NOMO-1 (cell line): ENCODE measurements around the gene RAB9B.
"Not testable (repeated sequence)": the region's sequence is repeated elsewhere in the genome, so short reads cannot be mapped to it uniquely, and the experiment has no call there.

Experiments used
- DNase-seq, 2 experiments: peaks; one replicate each; lab custom pipeline; 2025; ENCODE audit not compliant: unreplicated experiment in 2 of 2; lab: John Stamatoyannopoulos, UW

RAB9B gene

DNA sequence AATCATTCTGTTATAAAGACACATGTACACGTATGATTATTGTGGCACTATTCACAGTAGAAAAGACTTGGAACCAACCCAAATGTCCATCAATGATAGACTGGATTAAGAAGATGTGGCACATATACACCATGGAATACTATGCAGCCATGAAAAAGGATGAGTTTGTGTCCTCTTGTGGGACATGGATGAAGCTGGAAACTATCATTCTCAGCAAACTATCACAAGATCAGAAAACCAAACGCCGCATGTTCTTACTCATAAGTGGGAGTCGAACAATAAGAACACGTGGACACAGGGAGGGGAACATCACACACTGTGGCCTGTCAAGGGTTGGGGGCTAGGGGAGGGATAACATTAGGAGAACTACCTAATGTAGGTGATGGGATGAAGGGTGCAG lies 15.0 kb downstream of the RAB9B start:
- not testable (repeated sequence) for DNase-seq

DNA sequence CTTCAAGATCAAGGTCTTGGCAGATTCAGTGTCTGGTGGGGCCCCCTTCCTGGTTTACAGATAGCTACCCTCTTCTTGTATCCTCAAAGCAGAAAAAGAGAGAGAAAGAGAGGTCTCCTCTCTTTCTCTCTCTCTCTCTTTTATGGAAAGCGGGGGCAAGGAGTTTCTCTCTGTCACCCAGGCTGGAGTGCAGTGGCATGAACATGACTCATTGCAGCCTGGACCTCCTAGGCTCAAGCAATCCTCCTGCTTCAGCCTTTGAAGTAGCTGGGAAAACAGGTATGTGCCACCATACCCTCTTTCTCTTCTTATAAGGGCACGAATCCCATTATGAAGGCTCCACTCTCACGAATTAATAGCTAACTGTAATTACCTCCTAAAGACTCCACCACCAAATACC lies 20.2 kb downstream of the RAB9B start:
- no peak for DNase-seq

DNA sequence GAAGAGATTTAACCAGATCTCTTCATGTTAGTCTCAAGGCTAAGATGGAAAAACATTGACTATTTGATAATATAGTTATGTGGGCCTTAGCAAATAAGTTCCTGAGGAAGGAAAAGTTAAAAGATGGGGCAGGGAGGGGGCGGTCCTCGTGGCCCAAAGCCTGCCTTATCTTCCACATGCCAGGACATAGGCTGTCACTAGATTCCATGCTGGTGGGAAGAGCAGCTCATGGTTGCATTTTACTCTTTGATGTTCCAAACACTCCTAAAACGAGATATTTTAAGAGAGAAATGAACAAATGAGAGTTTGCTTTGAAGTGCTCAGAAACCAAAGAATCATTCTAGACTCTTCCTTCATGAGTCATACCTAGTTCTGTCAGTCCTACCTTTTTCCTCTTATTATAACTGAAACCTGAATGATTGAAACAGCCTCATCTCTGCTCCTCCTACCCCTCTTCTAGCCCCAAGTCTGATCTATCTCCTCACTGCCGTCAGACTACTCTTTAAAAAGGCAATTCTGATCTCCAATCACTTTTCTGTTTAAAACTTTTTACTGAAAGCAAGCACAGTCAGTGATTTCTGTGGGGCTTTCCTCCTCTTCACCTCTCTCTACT lies 25.1 kb downstream of the RAB9B start:
- DNase-seq, result no peak

DNA sequence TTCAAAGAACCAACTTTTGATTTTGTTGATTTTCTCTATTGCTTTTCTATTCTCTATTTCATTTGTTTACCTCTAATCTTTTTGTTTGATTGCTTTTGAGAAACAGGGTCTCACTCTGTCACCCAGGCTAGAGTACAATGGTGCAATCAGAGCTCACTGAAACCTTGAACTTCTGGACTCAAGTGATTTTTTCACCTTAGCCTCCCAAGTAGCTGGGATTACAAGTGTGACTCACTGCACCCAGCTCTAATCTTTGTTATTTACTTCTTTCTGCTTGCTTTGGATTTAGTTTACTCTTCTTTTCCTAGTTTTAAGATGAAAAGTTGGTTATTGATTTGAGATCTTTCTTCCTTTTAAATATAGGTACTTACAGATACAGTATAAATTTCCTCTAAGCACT lies 26.2 kb downstream of the RAB9B start:
- no peak for DNase-seq

DNA sequence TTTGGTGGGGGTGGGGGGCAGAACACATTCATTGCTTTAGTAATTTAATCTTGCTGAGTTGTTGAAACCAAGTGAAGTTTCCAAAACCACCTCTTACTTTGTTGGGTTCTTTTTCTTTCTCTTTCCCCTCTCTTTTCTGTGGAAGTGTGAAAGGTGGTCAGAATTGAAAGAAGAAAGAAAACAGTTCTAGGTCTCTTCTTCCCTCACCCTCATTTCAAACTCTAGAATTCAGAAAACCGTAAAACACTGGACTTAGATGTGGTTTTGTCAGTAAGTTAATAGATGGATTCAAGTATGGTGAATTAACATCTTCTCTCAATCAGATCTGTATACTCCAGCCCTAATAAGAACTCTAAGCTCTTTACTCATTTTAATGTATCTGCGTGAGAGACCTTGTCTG lies 31.7 kb downstream of the RAB9B start:
- no peak for DNase-seq

DNA sequence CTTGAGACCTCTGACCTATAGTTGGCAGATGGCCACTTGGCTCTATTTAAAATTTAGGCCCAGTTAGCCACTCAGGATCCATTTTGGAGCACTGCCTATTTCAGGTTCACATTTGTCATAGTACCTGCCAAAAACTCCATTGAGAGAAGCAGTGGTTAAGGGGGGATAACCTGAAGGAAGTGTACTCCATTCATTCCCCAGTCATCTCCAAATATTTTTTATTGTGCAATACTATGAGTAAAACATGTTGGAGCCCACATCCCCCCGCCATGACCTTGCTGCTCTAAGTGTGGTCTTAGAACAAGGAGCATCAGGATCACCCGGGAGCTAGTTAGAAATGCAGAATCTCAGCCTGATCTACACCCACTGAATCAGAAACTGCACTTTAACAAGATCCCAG lies 34.4 kb downstream of the RAB9B start:
- DNase-seq, result no peak

DNA sequence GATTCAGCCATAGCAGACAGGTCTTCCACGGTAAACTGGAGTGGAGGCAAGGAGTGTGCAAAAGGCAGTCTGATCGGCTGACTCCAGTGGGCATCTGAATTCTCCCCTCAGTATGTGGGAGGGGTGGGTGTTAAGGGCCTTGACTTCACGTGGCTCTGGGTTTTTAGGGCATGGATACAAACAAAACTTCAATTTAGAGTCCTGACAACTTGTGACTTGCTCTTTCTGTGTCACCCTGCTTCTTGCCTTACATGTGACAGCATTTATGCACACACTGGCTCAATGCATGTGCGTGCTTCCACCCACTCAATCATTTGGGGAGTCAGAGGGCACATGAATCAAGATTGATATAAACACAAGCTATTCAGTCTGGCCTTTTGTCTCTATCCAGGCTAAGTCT lies 37.9 kb downstream of the RAB9B start:
- no peak for DNase-seq

DNA sequence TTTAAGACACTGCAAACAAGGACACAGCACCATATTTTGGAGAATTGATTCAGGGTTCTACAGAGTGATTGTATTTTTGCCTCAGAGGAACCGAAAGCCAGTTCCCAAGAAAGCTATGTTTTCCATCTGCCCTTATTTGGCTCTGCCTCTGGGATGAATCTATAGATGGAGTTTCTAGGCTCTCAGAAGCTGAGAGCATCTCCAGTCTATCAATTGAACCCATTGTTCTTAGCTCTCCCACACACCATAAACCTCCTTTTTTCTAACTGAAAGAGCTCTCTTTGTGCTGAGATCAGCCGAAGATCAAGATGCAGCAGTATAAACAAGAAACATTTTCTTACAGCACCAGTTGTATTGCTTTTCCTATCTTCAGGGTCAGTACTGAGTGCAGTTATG lies 38.5 kb downstream of the RAB9B start:
- no peak for DNase-seq

DNA sequence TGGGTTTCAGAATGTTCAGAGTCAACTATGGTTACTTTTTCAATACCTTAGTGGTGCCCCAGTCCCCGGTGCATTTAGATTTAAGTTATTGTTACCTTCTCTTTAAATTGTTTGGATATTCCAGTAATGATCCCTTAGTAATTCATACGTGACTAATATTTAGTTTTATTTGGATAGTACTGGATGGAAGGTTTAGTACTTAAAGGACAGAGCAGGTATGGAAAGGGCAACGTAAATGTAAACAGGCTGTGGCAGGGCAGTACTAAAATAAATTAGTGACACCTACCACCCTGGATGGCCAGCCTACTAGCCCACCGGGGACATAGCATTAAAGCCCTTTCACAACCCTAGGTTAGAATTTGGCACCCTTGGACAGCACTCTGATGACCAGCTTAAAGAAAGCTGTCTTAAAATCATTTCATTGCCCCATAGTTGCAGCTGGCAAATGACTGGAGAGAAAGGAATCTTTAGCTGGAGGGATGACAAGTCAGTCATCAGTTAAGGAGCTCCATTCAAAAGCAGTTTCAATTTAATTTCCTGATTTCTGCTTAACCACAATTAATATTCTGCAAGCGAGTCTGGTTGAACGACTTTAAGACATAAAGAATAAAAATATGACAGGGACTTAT lies 39.0 kb downstream of the RAB9B start:
- DNase-seq, result no peak

DNA sequence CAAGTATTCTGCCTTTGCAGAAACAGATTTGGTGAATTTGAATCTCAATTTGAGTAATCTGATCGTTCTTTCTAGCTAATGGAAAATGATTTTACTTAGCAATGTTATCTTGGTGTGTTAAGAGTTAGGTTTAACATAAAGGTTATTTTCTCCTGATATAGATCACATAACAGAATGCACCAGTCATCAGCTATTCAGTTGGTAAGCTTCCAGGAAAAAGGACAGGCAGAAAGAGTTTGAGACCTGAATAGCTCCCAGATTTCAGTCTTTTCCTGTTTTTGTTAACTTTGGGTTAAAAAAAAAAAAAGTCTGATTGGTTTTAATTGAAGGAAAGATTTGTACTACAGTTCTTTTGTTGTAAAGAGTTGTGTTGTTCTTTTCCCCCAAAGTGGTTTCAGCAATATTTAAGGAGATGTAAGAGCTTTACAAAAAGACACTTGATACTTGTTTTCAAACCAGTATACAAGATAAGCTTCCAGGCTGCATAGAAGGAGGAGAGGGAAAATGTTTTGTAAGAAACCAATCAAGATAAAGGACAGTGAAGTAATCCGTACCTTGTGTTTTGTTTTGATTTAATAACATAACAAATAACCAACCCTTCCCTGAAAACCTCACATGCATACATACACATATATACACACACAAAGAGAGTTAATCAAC lies 40.1 kb downstream of the RAB9B start:
- DNase-seq, result no peak

DNA sequence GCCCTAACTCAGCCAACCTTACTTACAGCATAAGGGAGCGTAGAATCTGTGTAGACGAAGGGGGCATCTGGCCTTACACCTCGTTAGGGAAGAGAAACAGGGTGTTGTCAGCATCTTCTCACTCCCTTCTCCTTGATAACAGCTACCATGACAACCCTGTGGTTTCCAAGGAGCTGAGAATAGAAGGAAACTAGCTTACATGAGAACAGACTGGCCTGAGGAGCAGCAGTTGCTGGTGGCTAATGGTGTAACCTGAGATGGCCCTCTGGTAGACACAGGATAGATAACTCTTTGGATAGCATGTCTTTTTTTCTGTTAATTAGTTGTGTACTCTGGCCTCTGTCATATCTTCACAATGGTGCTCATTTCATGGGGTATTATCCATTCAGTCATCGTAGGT lies 40.8 kb downstream of the RAB9B start:
- no peak for DNase-seq

DNA sequence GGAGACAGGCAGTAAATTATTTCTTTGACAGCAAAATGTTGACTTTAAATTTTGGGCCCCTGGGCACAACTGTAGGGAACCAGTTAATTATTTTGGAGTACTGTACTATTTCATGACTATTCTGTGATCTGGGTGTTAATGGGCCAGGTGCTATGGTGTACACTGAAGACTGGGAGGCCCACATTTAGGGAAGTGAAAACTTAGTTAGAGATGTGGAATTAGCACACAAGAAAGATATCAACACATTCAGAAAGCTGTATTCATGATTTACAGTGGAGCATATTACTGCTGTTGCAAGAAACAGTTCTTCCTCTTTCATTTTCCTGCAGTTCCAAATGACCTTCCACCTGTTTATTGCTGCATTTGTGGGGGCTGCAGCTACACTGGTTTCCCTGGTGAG lies 43.1 kb downstream of the RAB9B start:
- DNase-seq, result peak; percentile 69 to 85

DNA sequence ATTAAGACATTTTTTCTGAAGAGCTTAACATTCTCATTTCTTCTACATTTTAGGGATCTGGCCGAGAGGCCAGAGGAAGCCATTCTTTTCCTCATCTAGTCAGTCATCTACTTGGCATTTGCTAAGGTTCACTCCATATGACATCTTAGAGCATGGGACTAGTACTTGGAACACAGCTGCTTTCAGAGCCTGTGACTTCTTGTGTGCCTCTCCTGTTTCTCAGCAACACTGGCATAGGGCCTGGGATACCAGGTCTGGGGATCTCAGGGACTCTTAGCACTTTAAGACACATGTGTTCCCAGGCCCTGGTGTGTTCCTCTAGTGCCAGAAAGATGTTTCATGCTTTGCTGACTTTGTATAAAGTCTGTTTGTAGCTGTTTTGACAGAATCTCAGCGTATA lies 48.1 kb downstream of the RAB9B start:
- no peak for DNase-seq

DNA sequence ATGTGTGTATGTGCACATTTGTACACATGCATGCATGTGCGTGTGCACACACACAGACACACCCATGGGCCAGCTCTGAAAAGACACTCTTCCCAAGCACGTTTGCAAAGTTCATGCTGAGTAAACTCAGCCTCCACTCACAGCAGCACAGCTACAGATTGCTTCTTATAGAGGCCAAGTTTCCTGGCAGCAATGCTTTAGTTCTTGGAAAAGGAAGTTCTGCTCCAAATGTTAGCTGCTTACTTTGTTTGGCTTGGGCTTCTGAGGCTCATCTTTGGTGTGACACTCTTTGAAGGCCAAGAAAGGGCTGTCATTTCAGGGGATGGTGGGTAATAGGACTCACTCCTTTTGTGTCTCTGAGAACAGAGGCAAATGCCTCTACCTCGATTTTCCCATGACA lies 48.9 kb downstream of the RAB9B start:
- DNase-seq, result no peak

DNA sequence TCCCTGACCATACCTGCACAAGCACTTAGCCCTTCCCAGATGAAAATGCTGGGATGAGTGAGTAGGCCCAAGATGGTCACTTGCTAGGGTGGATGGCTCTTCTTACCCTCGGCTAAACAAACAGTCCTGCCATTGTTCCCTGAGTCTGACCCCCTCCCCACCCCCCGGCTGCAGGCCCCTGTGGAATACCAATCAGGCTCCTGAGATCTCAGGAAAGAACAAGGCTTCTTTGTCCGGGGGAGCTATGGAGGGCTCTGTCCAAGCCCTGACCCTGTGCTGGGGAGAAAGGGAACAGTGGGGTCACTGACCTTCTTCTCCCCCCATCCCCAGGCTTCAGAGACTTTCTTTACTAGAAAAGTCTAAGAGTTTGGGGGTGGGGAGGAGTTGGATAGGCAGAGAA lies 49.4 kb downstream of the RAB9B start:
- DNase-seq, result no peak

DNA sequence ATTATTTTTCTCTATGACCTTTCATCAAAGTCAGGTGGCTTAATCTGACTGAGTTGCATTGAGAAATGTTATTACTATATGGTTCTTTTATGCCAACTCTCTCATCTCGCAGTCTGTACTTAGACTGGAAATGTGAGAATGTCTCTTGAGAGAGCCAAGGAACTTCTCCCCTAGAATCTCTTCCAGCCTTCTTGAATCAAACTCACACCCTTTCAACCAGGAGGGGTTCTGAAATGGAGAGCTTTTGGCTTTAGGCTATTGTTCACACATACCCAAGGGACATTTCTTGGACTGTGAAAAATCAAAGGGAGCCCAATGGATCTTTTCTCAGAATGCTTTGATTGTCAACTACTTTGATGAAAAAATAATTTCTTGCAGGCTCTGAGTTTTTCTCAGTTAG lies 50.4 kb downstream of the RAB9B start:
- no peak for DNase-seq

DNA sequence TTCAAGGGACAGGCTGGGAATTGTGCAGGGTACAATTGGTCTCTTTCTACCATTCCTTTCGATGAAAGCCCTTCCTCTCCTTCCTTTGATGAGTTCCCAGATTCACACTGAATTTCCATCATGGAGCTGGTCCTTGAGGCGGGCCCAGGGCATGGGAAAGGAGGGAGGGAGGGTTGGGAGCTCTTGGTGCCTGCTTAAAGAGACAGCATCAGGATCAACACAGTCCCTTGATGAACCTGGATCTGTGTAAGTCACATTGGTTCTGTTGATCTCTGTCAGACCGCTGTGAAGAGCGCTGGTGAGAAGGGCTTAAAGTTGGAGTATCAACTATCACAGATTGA lies 51.0 kb downstream of the RAB9B start:
- no peak for DNase-seq

DNA sequence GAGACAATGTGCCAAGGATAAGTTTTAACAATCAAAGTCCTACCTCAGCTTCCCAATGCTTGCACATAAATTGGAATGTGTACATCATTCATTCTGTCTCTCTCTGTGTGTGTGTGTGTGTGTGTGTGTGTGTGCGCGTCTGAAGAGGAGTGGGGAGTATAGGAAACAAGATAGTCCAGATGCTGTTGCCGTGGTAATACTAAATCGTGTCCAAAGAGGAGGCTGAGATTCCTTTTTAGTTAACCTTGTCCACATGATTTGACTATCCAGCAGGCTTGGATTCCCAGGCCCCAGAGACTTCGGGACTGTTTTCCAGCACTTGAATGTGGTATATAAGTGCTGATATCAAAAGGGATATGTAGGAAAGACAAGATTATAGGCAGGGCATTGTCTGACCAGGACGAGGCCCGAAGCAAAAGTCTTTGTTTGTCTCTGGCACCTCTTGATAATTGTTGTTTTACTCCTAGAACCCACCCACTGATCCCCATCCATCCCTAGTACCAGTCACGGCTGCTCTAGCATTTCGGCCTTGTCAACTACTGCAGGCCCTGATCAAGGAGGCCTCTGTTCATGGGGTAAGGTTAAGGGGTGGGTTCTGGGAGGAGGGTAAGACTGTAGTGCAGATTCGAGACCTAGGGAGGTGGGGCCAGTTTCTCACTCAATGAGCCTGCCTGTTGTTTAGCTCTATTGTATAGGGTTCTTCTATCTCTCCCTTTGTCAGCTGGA lies 51.6 kb downstream of the RAB9B start:
- DNase-seq, result no peak

DNA sequence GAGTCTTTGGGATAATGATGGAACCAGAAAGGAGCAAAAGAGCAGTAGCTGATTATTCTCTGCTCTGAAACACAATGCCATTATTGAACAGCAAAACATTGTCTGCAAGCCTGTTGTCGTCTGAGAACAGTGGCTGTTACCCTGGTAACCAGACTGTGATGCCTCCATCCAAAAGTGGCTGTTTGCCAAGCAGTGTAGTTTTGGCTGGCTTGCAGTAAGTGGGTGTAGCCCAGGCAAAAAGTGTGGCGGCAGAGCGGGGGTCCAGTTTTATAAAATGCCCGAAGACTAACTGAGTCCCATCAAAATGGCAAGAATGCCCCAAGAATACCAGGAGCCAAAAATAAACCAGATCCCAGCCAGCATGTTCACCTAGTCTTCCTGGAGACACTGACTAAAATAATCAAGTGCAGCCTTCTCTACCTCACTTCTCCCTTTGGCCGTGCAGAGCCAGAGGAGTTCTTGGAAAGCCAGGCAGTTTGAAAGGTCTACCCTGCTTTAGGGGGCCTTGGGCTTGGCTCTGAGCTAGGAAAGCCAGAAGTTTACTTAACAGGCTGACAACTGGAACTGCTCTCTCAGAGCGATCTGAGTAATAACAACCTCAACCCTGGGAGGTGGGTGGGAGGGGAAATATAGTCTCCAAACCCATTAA lies 52.8 kb downstream of the RAB9B start:
- DNase-seq, result no peak

DNA sequence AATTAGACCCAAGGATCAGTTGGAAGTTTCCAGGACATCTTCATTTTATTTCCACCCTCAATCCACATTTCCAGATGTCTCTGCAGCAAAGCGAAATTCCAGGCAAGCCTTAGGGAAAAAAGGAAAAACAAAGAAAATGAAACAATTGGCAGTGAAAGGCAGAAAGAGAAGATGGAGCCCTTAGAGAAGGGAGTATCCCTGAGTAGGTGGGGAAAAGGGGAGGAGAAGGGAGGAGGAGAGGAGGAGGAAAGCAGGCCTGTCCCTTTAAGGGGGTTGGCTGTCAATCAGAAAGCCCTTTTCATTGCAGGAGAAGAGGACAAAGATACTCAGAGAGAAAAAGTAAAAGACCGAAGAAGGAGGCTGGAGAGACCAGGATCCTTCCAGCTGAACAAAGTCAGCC lies 55.5 kb downstream of the RAB9B start, which contains the start of gene PLP1:
PLP1 (plus strand) TSS at position 295 of the 400 bp plus-strand sequence. CDS start 156 bp downstream, outside the sequence.
- no peak for DNase-seq

DNA sequence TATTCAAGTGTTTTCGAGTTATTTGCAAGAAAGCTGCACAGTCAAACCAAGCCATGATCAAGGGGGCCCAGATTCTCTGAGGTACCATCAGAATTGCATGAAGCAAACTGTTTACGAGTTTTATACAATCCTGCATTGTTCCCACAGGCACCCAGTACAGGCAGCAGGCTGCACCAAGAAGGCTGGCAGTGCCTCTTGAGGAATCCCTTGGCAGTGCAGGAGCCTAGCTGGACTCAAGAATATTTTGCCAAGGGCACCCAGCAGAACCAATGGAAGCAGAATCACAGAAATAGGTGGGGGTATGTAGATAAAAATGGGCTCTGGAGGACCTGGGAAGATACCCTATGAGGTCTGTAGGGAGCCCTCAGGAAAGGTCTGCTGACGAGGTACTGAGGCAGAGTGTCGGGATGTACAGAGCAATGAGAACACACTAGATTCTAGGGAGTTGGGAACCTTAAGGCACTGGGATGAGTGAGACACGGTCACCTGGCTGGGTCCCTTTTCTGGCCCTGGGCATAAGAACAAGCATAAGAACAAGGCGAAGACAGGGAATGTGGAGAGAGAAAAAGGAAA lies 57.9 kb downstream of the RAB9B start:
- no peak for DNase-seq
